ENCODE results near the gene LRP8. TPM values are rescaled to one million over a fixed set of nuclear protein-coding genes. Genes with fewer than 3 reads are reported as not detected.

Gene LRP8
- total RNA-seq, 1 donor from 2014 or later = 4.4 TPM

GRCh38 chr1:53317646-53318539 lies 10.0 kb downstream of the LRP8 start:
- Mint-ChIP-seq H3K27ac (ENCODE audit: unreplicated experiment) (no peak overlapping the region), H3K36me3 (ENCODE audit: unreplicated experiment) (no peaks in the 10 kb centered on the region), H3K4me1 (ENCODE audit: unreplicated experiment) (peaks cover 8% of the 10 kb centered on the region), H3K4me3 (ENCODE audit: unreplicated experiment) (no peak overlapping the region), H3K9me3 (ENCODE audit: unreplicated experiment) (no peaks in the 10 kb centered on the region), H3K27me3 (ENCODE audit: unreplicated experiment) (no peaks in the 10 kb centered on the region)
- TF ChIP-seq CTCF (IDR thresholded peaks at IDR 0.05) = no peak
- no peak for DNase-seq (ENCODE audit: extremely low spot score, unreplicated experiment)

DNA sequence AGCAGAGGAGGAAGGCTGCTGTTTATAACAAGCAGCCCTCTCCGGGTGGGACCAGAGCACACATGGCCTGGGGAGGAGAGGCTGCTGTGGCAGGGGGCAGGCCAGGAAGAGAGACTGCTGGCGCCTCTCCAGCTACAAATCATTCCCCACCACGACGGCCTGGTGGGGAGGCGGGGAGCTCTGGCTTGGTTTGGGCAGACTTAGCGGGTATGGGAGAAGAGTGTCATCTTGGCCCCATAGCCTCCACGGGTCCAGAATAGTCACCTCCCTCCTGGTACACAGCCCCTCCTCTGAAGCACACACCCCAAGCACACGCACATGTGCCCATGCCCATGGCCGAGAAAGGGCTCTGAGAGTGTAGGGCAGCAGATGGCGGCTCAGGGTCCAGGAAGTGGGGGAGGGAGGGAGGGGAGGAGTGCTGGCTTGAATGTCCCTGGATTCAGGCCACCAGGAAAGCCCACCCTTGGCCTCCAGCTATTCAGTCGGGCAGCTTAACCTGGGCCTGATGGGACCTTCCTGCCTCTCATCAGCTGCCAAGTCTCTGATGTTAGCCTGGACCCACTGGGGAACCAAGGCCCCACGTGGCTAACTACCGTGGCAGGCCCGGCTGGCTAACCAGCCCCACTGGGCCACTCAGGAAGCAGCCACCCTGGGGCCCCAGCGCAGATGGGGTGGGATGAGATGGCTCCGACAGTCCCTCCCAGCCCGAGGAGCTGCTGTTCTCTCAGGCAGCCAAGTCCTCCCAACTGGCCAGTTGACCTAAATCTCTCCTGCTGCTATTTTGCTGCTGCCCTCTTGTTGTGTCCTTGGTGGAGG lies 10.9 kb downstream of the LRP8 start:
- H3K4me3 Mint-ChIP-seq (ENCODE audit: unreplicated experiment) = no peak overlapping the region
- peaks cover 8% of the 10 kb centered on the region for H3K4me1 Mint-ChIP-seq (ENCODE audit: unreplicated experiment)
- peak overlapping the region; percentile 9 for H3K27ac Mint-ChIP-seq (ENCODE audit: unreplicated experiment)
- TF ChIP-seq CTCF (IDR thresholded peaks at IDR 0.05) = no peak
- H3K9me3 Mint-ChIP-seq (ENCODE audit: unreplicated experiment) = no peaks in the 10 kb centered on the region
- no peak for DNase-seq (ENCODE audit: extremely low spot score, unreplicated experiment)
- no peaks in the 10 kb centered on the region for H3K27me3 Mint-ChIP-seq (ENCODE audit: unreplicated experiment)
- H3K36me3 Mint-ChIP-seq (ENCODE audit: unreplicated experiment) = no peaks in the 10 kb centered on the region

GRCh38 chr1:53316424-53316765 lies 11.5 kb downstream of the LRP8 start:
- Mint-ChIP-seq H3K4me1 (ENCODE audit: unreplicated experiment) (peaks cover 8% of the 10 kb centered on the region), H3K9me3 (ENCODE audit: unreplicated experiment) (no peaks in the 10 kb centered on the region), H3K27me3 (ENCODE audit: unreplicated experiment) (no peaks in the 10 kb centered on the region), H3K27ac (ENCODE audit: unreplicated experiment) (peak overlapping the region; percentile 9), H3K36me3 (ENCODE audit: unreplicated experiment) (no peaks in the 10 kb centered on the region), H3K4me3 (ENCODE audit: unreplicated experiment) (no peak overlapping the region)
- no peak for DNase-seq (ENCODE audit: extremely low spot score, unreplicated experiment)
- no peak for TF ChIP-seq CTCF (IDR thresholded peaks at IDR 0.05)

DNA sequence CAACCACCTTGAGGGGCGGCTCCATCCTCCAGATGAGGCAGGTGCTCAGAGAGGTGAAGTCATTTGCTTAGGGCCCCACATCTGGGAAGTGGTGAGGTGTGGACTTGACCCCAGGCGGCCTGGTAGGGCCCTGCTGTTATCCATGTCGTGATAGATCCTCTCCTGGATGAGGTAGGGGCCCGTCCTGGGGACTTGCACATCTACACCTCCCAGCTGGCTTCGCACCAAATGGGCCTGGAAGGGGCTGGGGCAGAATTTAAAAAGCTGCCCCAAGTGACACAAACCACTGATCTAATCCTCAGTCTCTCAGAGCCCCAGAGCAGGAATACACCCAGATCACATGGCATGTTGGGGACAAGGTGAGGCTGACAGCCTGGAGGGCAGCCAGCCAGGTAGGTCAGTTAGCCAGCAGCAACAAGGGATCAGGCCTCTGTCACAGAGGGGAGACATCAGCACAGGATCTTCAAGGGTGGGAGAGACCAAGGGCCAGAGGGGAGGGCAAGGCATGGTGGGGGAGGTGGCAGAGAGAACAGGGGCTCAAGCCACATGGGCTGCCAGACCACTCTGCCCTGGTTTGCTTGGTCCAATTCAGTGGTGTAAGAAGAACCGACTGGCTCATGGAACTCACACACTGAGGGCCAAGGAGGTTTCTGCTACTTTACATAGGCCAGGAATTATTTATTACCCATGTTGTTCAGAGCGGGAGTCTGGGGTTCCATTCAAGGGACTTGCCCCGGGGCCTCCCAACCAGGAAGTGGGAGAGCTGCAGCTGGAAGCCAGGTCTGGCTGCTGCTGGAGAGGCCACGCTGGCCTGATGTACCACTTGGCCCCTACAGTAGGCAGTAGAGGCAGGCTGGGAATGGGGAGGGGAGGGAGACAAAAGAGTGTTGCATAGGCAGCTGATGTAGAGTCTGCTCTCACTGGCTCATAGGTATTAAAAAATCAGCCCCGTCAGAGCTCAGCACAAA lies 12.1 kb downstream of the LRP8 start:
- Mint-ChIP-seq H3K4me3 (ENCODE audit: unreplicated experiment) (no peak overlapping the region), H3K36me3 (ENCODE audit: unreplicated experiment) (no peaks in the 10 kb centered on the region), H3K27ac (ENCODE audit: unreplicated experiment) (no peak overlapping the region), H3K27me3 (ENCODE audit: unreplicated experiment) (no peaks in the 10 kb centered on the region), H3K4me1 (ENCODE audit: unreplicated experiment) (peaks cover 8% of the 10 kb centered on the region), H3K9me3 (ENCODE audit: unreplicated experiment) (no peaks in the 10 kb centered on the region)
- no peak for DNase-seq (ENCODE audit: extremely low spot score, unreplicated experiment)
- TF ChIP-seq CTCF (IDR thresholded peaks at IDR 0.05) = no peak

All from osteocyte (in vitro differentiated cells).